Endothelial cell of umbilical vein (primary cell): ENCODE data around the gene NANP. TPM values are rescaled to one million over a fixed set of nuclear protein-coding genes. Genes with fewer than 3 reads are reported as not detected.

Experiments
- BruUV-seq: library from RNA; stranded (reverse); fragments of 400-500 nt; replicated peaks from 2 replicates; lab custom pipeline; 2021; lab: Mats Ljungman, UMichigan
- CTCF ChIA-PET: fragments of 300-600, 350-600 bp; sonication (Branson Sonifier 250); formaldehyde crosslinking; loops from one replicate; lab custom pipeline; 2021; ENCODE audit warnings: antibody characterized with exemption, inconsistent platforms; lab: Charles Lee
- POLR2A ChIA-PET: fragments of 300-600, 350-600 bp; sonication (Branson Sonifier 250); formaldehyde crosslinking; loops from one replicate; lab custom pipeline; 2021; ENCODE audit warnings: antibody characterized with exemption, inconsistent platforms; lab: Charles Lee
- DNase-seq: peaks from one replicate; pipeline ENCODE4 v3.0.0-alpha.2; 2011; ENCODE audit warnings: low read depth, low spot score
- FAIRE-seq: peaks from 2 replicates; lab custom pipeline; 2011; peaks lifted over from hg19 to GRCh38; lab: Jason Lieb, UNC
- H2AFZ ChIP-seq: 2 replicates; pipeline ENCODE4 v1.6.0; 2012; ENCODE audit warnings: low read depth, low read length, control low read depth, inconsistent platforms
- H3K27ac ChIP-seq: 2 replicates; pipeline ENCODE4 v1.5.1; 2011; ENCODE audit warnings: low read depth, mild to moderate bottlenecking, control low read depth, low read length, moderate library complexity; ENCODE audit not compliant: insufficient read depth
- H3K27me3 ChIP-seq, 2 experiments: 2 replicates each; pipeline versions ENCODE4 v1.6.0 to v1.6.1; 2011; ENCODE audit warnings: low read length in 2 of 2, mixed read lengths in 1 of 2; ENCODE audit not compliant: control insufficient read depth in 2 of 2, insufficient read depth in 2 of 2
- H3K36me3 ChIP-seq, 2 experiments: 2 replicates in 1 of 2; 3 replicates in 1 of 2; pipeline ENCODE4 v1.5.1; 2011; ENCODE audit warnings: low read length in 2 of 2, mild to moderate bottlenecking in 1 of 2, moderate library complexity in 1 of 2; ENCODE audit not compliant: control insufficient read depth in 2 of 2, insufficient read depth in 2 of 2; ENCODE audit errors: extremely low read depth in 1 of 2
- H3K4me1 ChIP-seq: 3 replicates; pipeline ENCODE4 v1.5.1; 2011; ENCODE audit warnings: mild to moderate bottlenecking, low read length; ENCODE audit not compliant: control insufficient read depth, insufficient read depth; ENCODE audit errors: extremely low read depth
- H3K4me2 ChIP-seq: 2 replicates; pipeline ENCODE4 v1.6.1; 2011; ENCODE audit warnings: low read length, control low read depth, mixed read lengths; ENCODE audit not compliant: insufficient read depth
- H3K4me3 ChIP-seq, 3 experiments: fragments of 200-600 bp in 1 of 3; sonication (generic), shearing (Covaris generic) in 1 of 3; replicated peaks in 1 of 3; 2 replicates each; pipeline ENCODE4 v1.5.1; 2011 to 2016; ENCODE audit warnings: control low read depth in 3 of 3, low read length in 3 of 3, mild to moderate bottlenecking in 2 of 3, inconsistent platforms in 1 of 3, low read depth in 1 of 3, moderate library complexity in 1 of 3; ENCODE audit not compliant: insufficient read depth in 1 of 3
- H3K79me2 ChIP-seq: 2 replicates; pipeline ENCODE4 v1.6.0; 2012; ENCODE audit warnings: low read length, inconsistent platforms; ENCODE audit not compliant: control insufficient read depth, insufficient read depth
- H3K9ac ChIP-seq: replicated peaks from 2 replicates; pipeline ENCODE3; 2011; ENCODE audit warnings: low read length, control low read depth; ENCODE audit not compliant: insufficient read depth; ENCODE audit errors: extremely low read depth
- H3K9me1 ChIP-seq: replicated peaks from 3 replicates; pipeline ENCODE4 v1.6.0; 2011; ENCODE audit warnings: mild to moderate bottlenecking, low read length; ENCODE audit not compliant: control insufficient read depth, insufficient read depth; ENCODE audit errors: extremely low read depth
- H3K9me3 ChIP-seq: replicated peaks from 2 replicates; pipeline ENCODE4 v1.5.1; 2012; ENCODE audit warnings: low read length, inconsistent platforms; ENCODE audit not compliant: control insufficient read depth, insufficient read depth
- H4K20me1 ChIP-seq: replicated peaks from 2 replicates; pipeline ENCODE3; 2011; ENCODE audit warnings: mild to moderate bottlenecking, low read length; ENCODE audit not compliant: control insufficient read depth, insufficient read depth; ENCODE audit errors: extremely low read depth
- EZH2 ChIP-seq: IDR thresholded peaks from 2 replicates; pipeline ENCODE4 v1.6.1; 2012; ENCODE audit warnings: borderline replicate concordance, low read depth, mild to moderate bottlenecking, moderate library complexity, low read length, inconsistent platforms; ENCODE audit not compliant: severe bottlenecking
- FOS ChIP-seq: IDR thresholded peaks from 2 replicates; pipeline ENCODE4 v1.6.1; 2011; ENCODE audit warnings: mild to moderate bottlenecking, low read length, moderate library complexity, borderline replicate concordance; ENCODE audit not compliant: insufficient read depth
- GATA2 ChIP-seq: IDR thresholded peaks from 2 replicates; pipeline ENCODE4 v1.7.0; 2011; ENCODE audit warnings: low read depth, mild to moderate bottlenecking, moderate library complexity, mixed read lengths, low read length; ENCODE audit not compliant: insufficient read length, insufficient read depth
- JUN ChIP-seq: IDR thresholded peaks from 2 replicates; pipeline ENCODE4 v1.6.1; 2011; ENCODE audit warnings: borderline replicate concordance, low read depth; ENCODE audit not compliant: insufficient read length, insufficient read depth
- MYC ChIP-seq: IDR thresholded peaks from one replicate; pipeline ENCODE4 v1.6.1; 2011; ENCODE audit warnings: mild to moderate bottlenecking, low read depth, low read length
- POLR2A ChIP-seq: IDR thresholded peaks from 2 replicates; pipeline ENCODE4 v1.6.1; 2012; ENCODE audit warnings: low read depth, mild to moderate bottlenecking, control low read depth, low read length
- POLR2AphosphoS5 ChIP-seq: IDR thresholded peaks from 2 replicates; pipeline ENCODE4 v1.6.1; 2012; ENCODE audit warnings: low read depth, mild to moderate bottlenecking, control low read depth, low read length, moderate library complexity; ENCODE audit not compliant: insufficient read depth
- dilution Hi-C: fragments of 300-500 bp; cut with MboI; formaldehyde crosslinking; loops from one replicate; pipeline ENCODE4 v1.15.0; 2019; ENCODE audit warnings: low sequenced_read_pairs; ENCODE audit not compliant: extremely low pct_ligation_motif_present
- intact Hi-C: fragments of 100-400 bp; cut with micrococcal nuclease; formaldehyde crosslinking; loops from one replicate; pipeline ENCODE4 v1.10.0; 2022
- polyA plus RNA-seq, 4 experiments: library from polyadenylated mRNA; depleted of rRNA in 3 of 4; stranded (reverse) in 3 of 4; unstranded in 1 of 4; fragments of >200 nt; gene quantifications; 2 replicates each; pipeline versions ENCODE4 v1.2.1 to v1.2.3, GENCODE V29; 2011 to 2012; ENCODE audit warnings: missing spikeins in 1 of 4
- total RNA-seq: library from RNA; stranded (reverse); gene quantifications from 2 replicates; pipeline ENCODE4 v1.2.3, GENCODE V29; 2021
- TF ChIP-seq, protein P1 (sequence below), 2 donors: IDR thresholded peaks; 1 replicate in 1 of 2; 2 replicates in 1 of 2; pipeline ENCODE4 v1.5.1; 2011; ENCODE audit warnings: low read length in 2 of 2, mild to moderate bottlenecking in 2 of 2, moderate library complexity in 2 of 2, control low read depth in 1 of 2, inconsistent platforms in 1 of 2, low read depth in 1 of 2; ENCODE audit not compliant: insufficient read depth in 1 of 2; ENCODE audit errors: extremely low read depth in 1 of 2
- TF ChIP-seq, protein P2 (sequence below): IDR thresholded peaks from 2 replicates; pipeline ENCODE4 v1.6.1; 2011; ENCODE audit not compliant: insufficient read depth, insufficient read length

Gene NANP
- total and polyA plus RNA-seq, 2 donors (not counting 3 experiments of a cell fraction or from before 2014, with no cell fraction given) = 4.2 to 7.5 TPM

DNA sequence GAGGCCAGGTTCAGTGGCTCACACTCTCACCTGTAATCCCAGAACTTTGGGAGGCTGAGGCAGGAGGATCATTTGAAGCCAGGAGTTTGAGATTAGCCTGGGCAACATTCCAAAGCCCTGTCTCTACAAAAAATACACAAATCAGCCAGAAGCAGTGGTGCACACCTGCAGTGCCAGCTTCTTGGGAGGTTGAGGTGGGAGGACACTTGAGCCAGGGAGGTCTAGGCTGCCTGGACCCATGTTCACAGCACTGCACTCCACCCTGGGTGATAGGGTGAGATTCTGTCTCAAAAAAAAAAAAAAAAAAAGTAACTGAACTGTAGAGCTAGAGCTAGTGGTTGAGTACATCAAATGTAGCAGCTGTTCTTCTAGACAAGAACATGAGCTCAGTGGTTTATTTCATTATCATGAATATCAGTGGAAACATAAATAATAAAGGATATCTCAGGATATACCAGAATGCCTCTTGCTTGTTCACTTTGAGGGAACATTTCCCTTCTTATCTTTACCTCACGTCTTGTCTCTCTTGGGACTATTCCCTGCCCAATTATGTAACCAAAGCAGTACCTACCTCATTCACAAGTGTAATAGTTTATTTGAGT lies 17.6 kb downstream of the NANP start:
- H3K4me3 ChIP-seq = no peak overlapping the region
- no peak overlapping the region for H3K27ac ChIP-seq
- H3K4me2 ChIP-seq = no peak overlapping the region
- no peak overlapping the region for H2AFZ ChIP-seq
- no peaks in the 10 kb centered on the region for H3K36me3 ChIP-seq
- no peaks in the 10 kb centered on the region for H3K9me3 ChIP-seq
- FAIRE-seq = no peak
- ChIA-PET CTCF (interaction anchor here (1.0 kb wide), 1 partner anchor 31 kb away, joined by 3 read pairs; no protein-coding TSS in a partner anchor), POLR2A (no interaction called here)
- no peaks in the 10 kb centered on the region for H3K79me2 ChIP-seq
- H4K20me1 ChIP-seq = no peaks in the 10 kb centered on the region
- no TSS peak for BruUV-seq
- intact Hi-C loops (no loop called here), dilution Hi-C loops (no loop called here)
- H3K4me1 ChIP-seq = no peaks in the 10 kb centered on the region
- no peaks in the 10 kb centered on the region for H3K9me1 ChIP-seq
- no peak for DNase-seq
- TF ChIP-seq POLR2A = no peak
- no peak for TF ChIP-seq MYC
- no peak for TF ChIP-seq GATA2
- no peak for TF ChIP-seq POLR2AphosphoS5
- TF ChIP-seq, protein P1, sequence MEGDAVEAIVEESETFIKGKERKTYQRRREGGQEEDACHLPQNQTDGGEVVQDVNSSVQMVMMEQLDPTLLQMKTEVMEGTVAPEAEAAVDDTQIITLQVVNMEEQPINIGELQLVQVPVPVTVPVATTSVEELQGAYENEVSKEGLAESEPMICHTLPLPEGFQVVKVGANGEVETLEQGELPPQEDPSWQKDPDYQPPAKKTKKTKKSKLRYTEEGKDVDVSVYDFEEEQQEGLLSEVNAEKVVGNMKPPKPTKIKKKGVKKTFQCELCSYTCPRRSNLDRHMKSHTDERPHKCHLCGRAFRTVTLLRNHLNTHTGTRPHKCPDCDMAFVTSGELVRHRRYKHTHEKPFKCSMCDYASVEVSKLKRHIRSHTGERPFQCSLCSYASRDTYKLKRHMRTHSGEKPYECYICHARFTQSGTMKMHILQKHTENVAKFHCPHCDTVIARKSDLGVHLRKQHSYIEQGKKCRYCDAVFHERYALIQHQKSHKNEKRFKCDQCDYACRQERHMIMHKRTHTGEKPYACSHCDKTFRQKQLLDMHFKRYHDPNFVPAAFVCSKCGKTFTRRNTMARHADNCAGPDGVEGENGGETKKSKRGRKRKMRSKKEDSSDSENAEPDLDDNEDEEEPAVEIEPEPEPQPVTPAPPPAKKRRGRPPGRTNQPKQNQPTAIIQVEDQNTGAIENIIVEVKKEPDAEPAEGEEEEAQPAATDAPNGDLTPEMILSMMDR (IDR thresholded peaks at IDR 0.05; ENCODE audit: extremely low read depth in 1 of 2, insufficient read depth in 1 of 2, low read depth in 1 of 2, low read length in 2 of 2) = no peak
- TF ChIP-seq FOS = no peak
- no peak for TF ChIP-seq JUN
- TF ChIP-seq, protein P2, sequence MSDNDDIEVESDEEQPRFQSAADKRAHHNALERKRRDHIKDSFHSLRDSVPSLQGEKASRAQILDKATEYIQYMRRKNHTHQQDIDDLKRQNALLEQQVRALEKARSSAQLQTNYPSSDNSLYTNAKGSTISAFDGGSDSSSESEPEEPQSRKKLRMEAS = no peak
- TF ChIP-seq EZH2 = no peak
- no peak overlapping the region for H3K9ac ChIP-seq
- H3K27me3 ChIP-seq = no peaks in the 10 kb centered on the region
